Measurements from ENCODE around the gene IL34. TPM values are rescaled to one million over a fixed set of nuclear protein-coding genes. Genes with fewer than 3 reads are reported as not detected.

IL34 gene
- total RNA-seq, 6 donors from 2014 or later = 3.0 to 32.1 (median 14.8) TPM

DNA sequence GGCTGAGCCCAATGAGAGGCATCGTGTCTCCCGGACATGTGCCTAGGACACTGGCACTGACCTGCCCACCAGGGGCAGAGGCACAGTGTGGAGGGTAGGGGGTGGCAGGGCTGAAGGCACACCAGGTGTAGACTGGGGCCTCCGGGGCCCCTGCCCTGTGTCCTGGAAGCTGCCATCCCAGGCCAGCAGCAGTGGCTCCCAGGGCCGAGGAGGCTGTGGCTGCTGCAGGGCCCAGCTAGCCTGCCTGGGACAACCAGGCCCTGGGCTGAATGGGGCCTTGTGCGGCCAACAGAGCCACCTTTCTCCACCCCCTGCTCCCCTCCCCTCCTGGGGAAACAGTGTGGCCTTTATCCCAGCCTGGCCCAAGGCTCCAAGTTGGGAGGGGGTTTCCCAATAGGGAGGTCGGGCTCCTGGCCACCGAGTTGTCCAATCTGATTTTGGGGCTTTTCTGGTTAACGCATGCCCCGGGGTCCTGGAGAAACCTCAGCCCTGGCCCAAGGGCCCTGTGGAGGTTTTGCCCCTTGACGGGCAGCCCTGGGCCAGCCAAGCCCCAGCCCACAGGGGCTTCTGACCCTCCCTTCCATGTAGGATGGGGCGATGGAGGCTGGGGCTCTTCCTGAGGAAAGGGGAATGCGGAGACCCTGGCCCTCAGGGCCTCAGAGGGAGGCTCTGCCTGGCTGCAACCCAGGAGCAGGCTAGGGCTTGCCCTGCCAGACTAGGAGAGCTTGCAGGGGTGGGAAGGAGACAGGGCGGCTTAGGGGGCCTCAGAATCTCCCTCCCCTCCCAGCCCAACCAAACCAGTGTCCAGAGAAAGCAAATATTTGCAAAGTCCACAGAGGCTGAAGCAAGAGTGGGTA is 35.3 kb downstream of the IL34 start:
- Histone ChIP-seq H3K27me3 (peaks cover 0 to 3% (median 0%) of the 10 kb centered on the region in 4 donors), H3K36me3 (peaks cover 16 to 39% (median 31%) of the 10 kb centered on the region in 4 donors), H3K4me3 (peak overlapping the region in 2 of 4 donors; percentile 10 to 65), H3K27ac (peak overlapping the region; percentile 61 to 93 (median 78)), H3K9me3 (no peaks in the 10 kb centered on the region), H3K4me1 (peaks cover 51 to 69% (median 56%) of the 10 kb centered on the region in 4 donors)
- 40 to 63% methylated on average over 5 to 10 of the region's 13 CpGs for WGBS, 2 donors
- ATAC-seq (ENCODE audit: low FRiP score in 2 of 2) (no peak), DNase-seq (peak in 1 of 2 donors; percentile 67)
- TF ChIP-seq EP300 (IDR thresholded peaks at IDR 0.05) = no peak
- TF ChIP-seq, protein P1, sequence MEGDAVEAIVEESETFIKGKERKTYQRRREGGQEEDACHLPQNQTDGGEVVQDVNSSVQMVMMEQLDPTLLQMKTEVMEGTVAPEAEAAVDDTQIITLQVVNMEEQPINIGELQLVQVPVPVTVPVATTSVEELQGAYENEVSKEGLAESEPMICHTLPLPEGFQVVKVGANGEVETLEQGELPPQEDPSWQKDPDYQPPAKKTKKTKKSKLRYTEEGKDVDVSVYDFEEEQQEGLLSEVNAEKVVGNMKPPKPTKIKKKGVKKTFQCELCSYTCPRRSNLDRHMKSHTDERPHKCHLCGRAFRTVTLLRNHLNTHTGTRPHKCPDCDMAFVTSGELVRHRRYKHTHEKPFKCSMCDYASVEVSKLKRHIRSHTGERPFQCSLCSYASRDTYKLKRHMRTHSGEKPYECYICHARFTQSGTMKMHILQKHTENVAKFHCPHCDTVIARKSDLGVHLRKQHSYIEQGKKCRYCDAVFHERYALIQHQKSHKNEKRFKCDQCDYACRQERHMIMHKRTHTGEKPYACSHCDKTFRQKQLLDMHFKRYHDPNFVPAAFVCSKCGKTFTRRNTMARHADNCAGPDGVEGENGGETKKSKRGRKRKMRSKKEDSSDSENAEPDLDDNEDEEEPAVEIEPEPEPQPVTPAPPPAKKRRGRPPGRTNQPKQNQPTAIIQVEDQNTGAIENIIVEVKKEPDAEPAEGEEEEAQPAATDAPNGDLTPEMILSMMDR (IDR thresholded peaks at IDR 0.05) = no peak

DNA sequence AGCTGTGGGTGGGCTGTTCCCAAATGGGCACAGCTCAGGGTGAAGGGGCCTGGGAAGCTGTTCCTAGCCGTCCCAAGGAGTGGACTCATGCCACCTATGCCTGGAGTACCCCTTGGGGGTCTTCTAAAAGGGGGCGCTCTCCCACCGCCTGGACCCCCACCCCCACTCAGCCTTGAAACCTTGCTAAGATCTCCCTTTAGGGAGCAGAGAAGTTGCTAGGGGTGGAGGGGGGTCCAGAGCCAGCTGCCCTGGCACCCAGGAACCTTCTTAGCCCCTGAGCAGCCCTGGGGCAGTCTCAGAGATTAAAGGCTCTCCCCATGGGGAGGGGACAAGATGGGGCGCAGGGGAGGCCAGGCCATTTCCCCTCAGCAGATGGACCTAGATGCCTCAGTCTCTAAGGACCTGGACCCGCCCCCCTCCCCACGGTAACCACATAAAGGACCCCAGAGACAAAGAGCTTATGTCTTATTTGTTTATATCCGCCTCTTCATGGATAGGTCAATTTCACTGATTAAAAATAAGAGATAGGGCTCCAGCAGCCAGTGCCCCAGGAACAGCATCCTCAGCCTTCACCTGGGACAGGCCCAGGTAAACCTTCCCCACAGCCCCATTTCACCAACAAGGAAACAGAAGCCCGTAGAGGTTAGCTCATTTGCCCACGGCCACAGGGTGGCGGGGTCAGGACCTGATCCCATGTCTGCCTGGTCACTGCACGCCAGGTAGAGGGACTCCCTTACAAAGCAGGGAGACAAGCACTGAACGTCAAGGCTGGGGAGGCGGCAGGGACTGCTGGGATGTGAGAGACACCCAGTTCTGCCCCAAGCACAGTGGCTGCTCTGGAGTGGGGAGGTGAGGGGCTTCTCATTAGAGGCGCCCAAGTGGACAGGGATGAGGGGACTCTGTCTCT is 36.1 kb downstream of the IL34 start:
- Histone ChIP-seq H3K36me3 (peaks cover 15 to 30% (median 25%) of the 10 kb centered on the region in 4 donors), H3K27me3 (peaks cover 0 to 3% (median 0%) of the 10 kb centered on the region in 4 donors), H3K9me3 (no peaks in the 10 kb centered on the region), H3K4me1 (peaks cover 60 to 78% (median 65%) of the 10 kb centered on the region in 4 donors), H3K4me3 (peak overlapping the region in 2 of 4 donors; percentile 10 to 65), H3K27ac (peak overlapping the region; percentile 61 to 93 (median 88))
- no peak for ATAC-seq (ENCODE audit: low FRiP score in 2 of 2)
- TF ChIP-seq POLR2AphosphoS5 (IDR thresholded peaks at IDR 0.05) (no peak), POLR2A (IDR thresholded peaks at IDR 0.05) (no peak), EP300 (IDR thresholded peaks at IDR 0.05) (no peak)
- TF ChIP-seq, protein P1 (IDR thresholded peaks at IDR 0.05) = no peak
- peak in 1 of 2 donors; percentile 9 for DNase-seq
- WGBS, 2 donors = 48 to 56% methylated on average over 9 to 14 of the region's 14 CpGs

DNA sequence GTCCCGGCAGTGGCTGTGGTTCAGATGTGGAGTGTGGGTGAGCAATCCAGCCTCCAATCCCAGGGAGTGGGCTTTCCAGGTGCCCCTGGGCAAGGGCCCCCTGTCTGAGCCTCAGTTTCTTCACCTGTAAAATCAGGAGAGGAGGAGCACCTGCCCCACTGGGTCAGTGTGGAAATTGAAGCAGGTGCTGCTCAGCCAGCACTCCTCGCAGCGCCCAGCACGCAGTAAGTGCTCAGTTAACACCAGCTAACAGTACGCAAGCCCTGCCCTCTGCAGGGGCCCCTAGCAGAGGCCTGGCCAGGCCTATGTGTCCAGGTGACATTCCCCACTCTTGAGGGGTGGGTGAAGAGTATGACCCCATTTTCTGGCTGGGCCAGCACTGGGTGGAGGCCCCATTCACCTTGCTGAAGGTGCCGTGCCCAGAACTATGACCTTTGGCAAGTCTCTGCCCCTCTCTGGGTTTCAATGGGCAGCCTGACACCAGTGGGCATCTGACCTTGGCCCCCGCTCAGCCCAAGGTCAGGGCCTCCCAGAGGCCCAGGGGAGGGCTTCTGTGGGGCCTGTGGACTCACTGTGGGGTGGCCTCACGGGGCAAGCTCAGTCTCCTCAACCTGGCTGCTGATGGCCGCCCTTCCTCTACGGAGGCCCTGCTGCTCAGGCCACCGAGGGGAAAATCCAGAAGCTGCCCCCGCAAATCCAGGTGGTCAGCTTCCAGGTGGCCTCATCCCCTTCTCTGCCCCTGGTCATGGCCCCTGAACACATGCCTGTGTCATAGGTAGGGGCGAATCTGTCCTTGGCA is 37.0 kb downstream of the IL34 start:
- H3K4me3 ChIP-seq = peak overlapping the region in 3 of 4 donors; percentile 65 to 88 (median 79)
- ATAC-seq (ENCODE audit: low FRiP score in 2 of 2) (no peak), DNase-seq (peak in 1 of 2 donors; percentile 54)
- peaks cover 0 to 3% (median 0%) of the 10 kb centered on the region in 4 donors for H3K27me3 ChIP-seq
- H3K4me1 ChIP-seq = peaks cover 69 to 87% (median 73%) of the 10 kb centered on the region in 4 donors
- H3K27ac ChIP-seq = peak overlapping the region in 3 of 4 donors; percentile 88 to 93 (median 89)
- H3K9me3 ChIP-seq = no peaks in the 10 kb centered on the region
- 86 to 90% methylated on average over 7 to 13 of the region's 13 CpGs for WGBS, 2 donors
- TF ChIP-seq, protein P1 (IDR thresholded peaks at IDR 0.05) = no peak
- TF ChIP-seq POLR2A (IDR thresholded peaks at IDR 0.05) = no peak
- H3K36me3 ChIP-seq = peaks cover 7 to 21% (median 16%) of the 10 kb centered on the region in 4 donors

Measured in upper lobe of left lung (tissue), 6 donors.